Activated naive CD4-positive, alpha-beta T cell treated with anti-CD3 and anti-CD28 coated beads for 36 hours (primary cell): ENCODE data around the gene PCDHGA1. TPM values are rescaled to one million over a fixed set of nuclear protein-coding genes. Genes with fewer than 3 reads are reported as not detected.

Experiments
- CTCF ChIA-PET: fragments of 350-600 bp; sonication (Branson Sonifier 250); formaldehyde crosslinking; loops from one replicate; lab custom pipeline; 2021; ENCODE audit warnings: antibody characterized with exemption; lab: Charles Lee
- DNase-seq: peaks from one replicate; pipeline ENCODE4 v3.0.0-alpha.2; 2020
- H3K27ac Mint-ChIP-seq: one replicate; pipeline ENCODE4 v1.8.0; 2021; ENCODE audit warnings: mild to moderate bottlenecking, mixed read lengths
- H3K27me3 Mint-ChIP-seq: one replicate; pipeline ENCODE4 v1.8.0; 2021; ENCODE audit warnings: low read depth, mixed read lengths
- H3K36me3 Mint-ChIP-seq: one replicate; pipeline ENCODE4 v1.8.0; 2021; ENCODE audit warnings: low read depth, mixed read lengths
- H3K4me1 Mint-ChIP-seq: one replicate; pipeline ENCODE4 v1.8.0; 2021; ENCODE audit warnings: low read depth, mixed read lengths
- H3K4me3 Mint-ChIP-seq: one replicate; pipeline ENCODE4 v1.8.0; 2021; ENCODE audit warnings: mild to moderate bottlenecking, moderate library complexity, mixed read lengths
- H3K9me3 Mint-ChIP-seq: one replicate; pipeline ENCODE4 v1.8.0; 2021; ENCODE audit warnings: mixed read lengths
- intact Hi-C: fragments of 100-400 bp; cut with micrococcal nuclease; formaldehyde crosslinking; loops from one replicate; pipeline ENCODE4 v1.15.1; 2023
- total RNA-seq, 2 experiments: library from RNA; stranded (reverse); gene quantifications; one replicate each; pipeline ENCODE4 v1.2.3, GENCODE V29; 2021

PCDHGA1 gene
- total RNA-seq, 2 experiments from 2014 or later: not detected

GRCh38 chr5:141491323-141492167 is 161.2 kb downstream of the PCDHGA1 start:
- Mint-ChIP-seq H3K4me1 (peaks cover 5% of the 10 kb centered on the region), H3K36me3 (no peaks in the 10 kb centered on the region), H3K27me3 (peaks cover 75% of the 10 kb centered on the region), H3K27ac (no peak overlapping the region), H3K4me3 (peak overlapping the region; percentile 59), H3K9me3 (no peaks in the 10 kb centered on the region)
- intact Hi-C loops: loop anchor here (1.0 kb wide), 1 partner anchor 21 kb away; no protein-coding TSS in a partner anchor
- no peak for DNase-seq
- CTCF ChIA-PET: interaction anchor here (1.0 to 4.1 kb wide), 2 partner anchors 20 to 73 kb away, joined by 3 to 24 read pairs; no protein-coding TSS in a partner anchor

DNA sequence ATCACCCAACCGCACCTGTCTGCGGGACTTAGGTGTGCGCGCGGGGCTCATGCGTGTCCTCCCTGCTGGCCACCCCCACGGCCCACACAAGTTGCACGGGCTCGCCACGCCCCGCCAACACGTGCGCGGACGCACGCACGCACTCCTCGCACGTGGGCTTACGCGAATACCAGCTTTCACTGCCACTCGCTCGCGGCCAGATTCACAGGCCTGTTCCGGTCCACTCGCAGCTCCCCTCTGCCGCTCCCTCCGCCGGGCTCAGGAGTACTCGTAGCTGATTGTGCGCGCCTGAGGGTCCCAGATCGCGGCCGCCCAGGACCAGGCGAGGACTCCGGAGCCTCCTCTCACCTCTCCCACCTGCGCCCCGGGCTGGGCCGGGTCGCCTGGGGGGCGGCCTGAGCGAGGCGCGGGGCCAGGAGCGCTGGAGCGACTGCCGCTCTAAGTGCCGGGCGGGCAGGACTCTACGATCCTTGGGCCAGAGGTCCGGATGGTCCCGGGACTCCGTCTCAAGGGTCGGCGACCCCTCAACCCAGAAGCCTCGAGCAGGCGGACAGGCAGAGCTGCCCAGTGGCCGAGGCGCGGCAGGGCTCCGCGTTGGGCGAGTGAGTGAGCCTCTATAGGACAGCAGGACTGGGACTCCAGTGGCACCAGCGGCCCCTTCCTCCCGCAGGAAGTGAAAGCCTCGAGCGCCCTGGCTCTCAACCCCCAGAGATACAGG is 162.0 kb downstream of the PCDHGA1 start:
- H3K4me1 Mint-ChIP-seq: peaks cover 5% of the 10 kb centered on the region
- no peaks in the 10 kb centered on the region for H3K36me3 Mint-ChIP-seq
- no peak overlapping the region for H3K27ac Mint-ChIP-seq
- peak overlapping the region; percentile 59 for H3K4me3 Mint-ChIP-seq
- H3K9me3 Mint-ChIP-seq: no peaks in the 10 kb centered on the region
- H3K27me3 Mint-ChIP-seq: peaks cover 67% of the 10 kb centered on the region
- intact Hi-C loops: loop anchor here (1.0 kb wide), 1 partner anchor 20 kb away; no protein-coding TSS in a partner anchor
- CTCF ChIA-PET: interaction anchor here (0.9 to 4.1 kb wide), 4 partner anchors 19 to 72 kb away, joined by 3 to 24 read pairs (median 4); no protein-coding TSS in a partner anchor
- peak; percentile 20 for DNase-seq

GRCh38 chr5:141493500-141494422 is 163.4 kb downstream of the PCDHGA1 start:
- CTCF ChIA-PET: interaction anchor here (1.0 to 4.1 kb wide), 6 partner anchors 14 to 124 kb away, joined by 3 to 24 read pairs (median 3); partner anchors contain the start of gene PCDHGB3
- no peak overlapping the region for H3K4me3 Mint-ChIP-seq
- peaks cover 60% of the 10 kb centered on the region for H3K27me3 Mint-ChIP-seq
- H3K9me3 Mint-ChIP-seq: no peaks in the 10 kb centered on the region
- no peak overlapping the region for H3K27ac Mint-ChIP-seq
- H3K4me1 Mint-ChIP-seq: peaks cover 5% of the 10 kb centered on the region
- H3K36me3 Mint-ChIP-seq: no peaks in the 10 kb centered on the region
- DNase-seq: no peak
- intact Hi-C loops: no loop called here

GRCh38 chr5:141494761-141495452 is 164.6 kb downstream of the PCDHGA1 start:
- H3K4me3 Mint-ChIP-seq: no peak overlapping the region
- CTCF ChIA-PET: interaction anchor here (1.1 to 4.1 kb wide), 3 partner anchors 17 to 84 kb away, joined by 3 to 24 read pairs (median 3); no protein-coding TSS in a partner anchor
- H3K27me3 Mint-ChIP-seq: peaks cover 54% of the 10 kb centered on the region
- H3K36me3 Mint-ChIP-seq: no peaks in the 10 kb centered on the region
- peaks cover 5% of the 10 kb centered on the region for H3K4me1 Mint-ChIP-seq
- no peaks in the 10 kb centered on the region for H3K9me3 Mint-ChIP-seq
- H3K27ac Mint-ChIP-seq: no peak overlapping the region
- DNase-seq: no peak
- intact Hi-C loops: no loop called here

DNA sequence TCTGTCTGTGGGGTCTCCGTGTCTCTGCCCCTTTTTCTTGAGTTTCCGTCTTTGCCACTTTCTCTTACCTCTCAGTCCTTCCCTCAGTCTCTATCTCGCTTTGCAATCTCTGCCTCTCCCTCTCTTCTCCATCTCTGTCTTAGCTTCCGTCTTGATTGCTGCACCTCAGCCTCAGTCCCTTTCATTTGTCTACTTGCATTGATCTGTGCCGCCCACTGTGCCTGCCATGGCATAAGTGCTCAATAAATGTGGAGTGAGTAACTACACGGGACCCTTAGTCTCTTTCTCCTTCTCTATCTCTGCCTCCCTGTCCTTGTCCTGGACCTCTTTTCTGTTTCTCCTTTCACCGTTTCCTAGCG is 165.1 kb downstream of the PCDHGA1 start:
- CTCF ChIA-PET: interaction anchor here (4.1 kb wide), 1 partner anchor 16 kb away, joined by 24 read pairs; no protein-coding TSS in a partner anchor
- Mint-ChIP-seq H3K4me1 (peaks cover 5% of the 10 kb centered on the region), H3K9me3 (no peaks in the 10 kb centered on the region), H3K4me3 (no peak overlapping the region), H3K36me3 (no peaks in the 10 kb centered on the region), H3K27ac (no peak overlapping the region), H3K27me3 (peaks cover 51% of the 10 kb centered on the region)
- no peak for DNase-seq
- intact Hi-C loops: no loop called here

- no peaks in the 10 kb centered on the region for H3K9me3 Mint-ChIP-seq
- H3K4me1 Mint-ChIP-seq: peaks cover 5% of the 10 kb centered on the region
- H3K36me3 Mint-ChIP-seq: no peaks in the 10 kb centered on the region
- DNase-seq: no peak
- intact Hi-C loops: no loop called here
- H3K27me3 Mint-ChIP-seq: peaks cover 46% of the 10 kb centered on the region
- no peak overlapping the region for H3K4me3 Mint-ChIP-seq
- H3K27ac Mint-ChIP-seq: no peak overlapping the region
- CTCF ChIA-PET: no interaction called here
These were observed 165.7 kb downstream of the PCDHGA1 start for GRCh38 chr5:141496038-141496437.

DNA sequence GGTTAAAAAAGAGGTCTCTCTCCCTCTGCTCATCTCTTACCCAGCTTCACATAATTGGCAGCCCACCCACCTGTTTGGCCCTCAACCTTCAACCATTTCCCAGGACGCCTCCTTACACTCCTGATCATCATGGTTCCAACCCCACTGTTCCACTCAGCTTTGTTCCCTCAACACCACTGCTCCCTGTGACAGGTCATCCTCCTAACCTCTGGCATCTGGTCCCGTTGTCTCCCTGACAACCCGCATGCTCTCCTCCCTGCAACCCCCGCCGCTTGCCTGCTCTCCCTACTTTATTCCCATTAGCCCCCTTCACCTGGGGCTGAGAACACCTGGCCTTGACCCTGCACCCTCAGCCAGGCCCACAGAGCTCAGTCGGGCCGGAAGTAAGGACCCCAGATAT is 171.4 kb downstream of the PCDHGA1 start:
- no peak overlapping the region for H3K27ac Mint-ChIP-seq
- intact Hi-C loops: no loop called here
- H3K9me3 Mint-ChIP-seq: no peaks in the 10 kb centered on the region
- H3K36me3 Mint-ChIP-seq: no peaks in the 10 kb centered on the region
- DNase-seq: no peak
- H3K4me3 Mint-ChIP-seq: no peak overlapping the region
- peaks cover 11% of the 10 kb centered on the region for H3K27me3 Mint-ChIP-seq
- CTCF ChIA-PET: interaction anchor here (0.7 kb wide), 1 partner anchor 28 kb away, joined by 4 read pairs; no protein-coding TSS in a partner anchor
- no peaks in the 10 kb centered on the region for H3K4me1 Mint-ChIP-seq

GRCh38 chr5:141503681-141504080 is 173.4 kb downstream of the PCDHGA1 start:
- no peak for DNase-seq
- H3K4me3 Mint-ChIP-seq: no peak overlapping the region
- intact Hi-C loops: no loop called here

GRCh38 chr5:141504216-141504615 is 173.9 kb downstream of the PCDHGA1 start:
- CTCF ChIA-PET: no interaction called here

More at GRCh38 chr5:141503681-141504080, 173.4 kb downstream of the PCDHGA1 start:
- Mint-ChIP-seq H3K36me3 (no peaks in the 10 kb centered on the region), H3K4me1 (no peaks in the 10 kb centered on the region), H3K9me3 (no peaks in the 10 kb centered on the region), H3K27ac (no peak overlapping the region), H3K27me3 (peaks cover 5% of the 10 kb centered on the region)
- CTCF ChIA-PET: no interaction called here

GRCh38 chr5:141506381-141507155 is 176.3 kb downstream of the PCDHGA1 start:
- Mint-ChIP-seq H3K36me3 (no peaks in the 10 kb centered on the region), H3K4me3 (no peak overlapping the region), H3K4me1 (peaks cover 3% of the 10 kb centered on the region), H3K27ac (no peak overlapping the region), H3K9me3 (no peaks in the 10 kb centered on the region), H3K27me3 (no peaks in the 10 kb centered on the region)
- no peak for DNase-seq
- intact Hi-C loops: no loop called here
- CTCF ChIA-PET: interaction anchor here (0.5 to 1.9 kb wide), 6 partner anchors 10 to 187 kb away, joined by 3 to 7 read pairs (median 4); partner anchors contain the start of genes PCDHGA10 and TAF7

More at GRCh38 chr5:141504216-141504615, 173.9 kb downstream of the PCDHGA1 start:
- intact Hi-C loops: no loop called here
- Mint-ChIP-seq H3K4me3 (no peak overlapping the region), H3K4me1 (peaks cover 3% of the 10 kb centered on the region), H3K27ac (no peak overlapping the region), H3K36me3 (no peaks in the 10 kb centered on the region), H3K9me3 (no peaks in the 10 kb centered on the region), H3K27me3 (peaks cover 2% of the 10 kb centered on the region)
- no peak for DNase-seq
